Stimulated activated naive B cell treated with anti-CD40 and anti-IgM and Interleukin-4, amounts not matched to agents 10 μg/mL and 1 μg/mL and 100 μg/mL, for 72 hours (primary cell): ENCODE measurements around the gene OR10K2.
"Not testable (repeated sequence)": the region's sequence is repeated elsewhere in the genome, so short reads cannot be mapped to it uniquely, and the experiment has no call there.

Source experiments
- ATAC-seq, 2 donors: fragments of 150-1000 bp; cut with Tn5 transposase; replicated peaks; 2 replicates each; pipeline ENCODE4 v1.10.0; 2021; ENCODE audit warnings: moderate library complexity in 1 of 2
- DNase-seq: peaks from one replicate; pipeline ENCODE4 v3.0.0; 2021
- H3K27ac Mint-ChIP-seq: one replicate; pipeline ENCODE4 v1.8.0; 2022; ENCODE audit warnings: mild to moderate bottlenecking, mixed read lengths
- H3K27me3 Mint-ChIP-seq, 2 donors: one replicate each; pipeline ENCODE4 v1.8.0; 2022; ENCODE audit warnings: mixed read lengths in 2 of 2
- H3K36me3 Mint-ChIP-seq, 2 donors: one replicate each; pipeline ENCODE4 v1.8.0; 2022; ENCODE audit warnings: mixed read lengths in 2 of 2, mild to moderate bottlenecking in 1 of 2
- H3K4me1 Mint-ChIP-seq, 2 donors: one replicate each; pipeline ENCODE4 v1.8.0; 2022; ENCODE audit warnings: mixed read lengths in 2 of 2, mild to moderate bottlenecking in 1 of 2
- H3K4me3 Mint-ChIP-seq, 2 donors: one replicate each; pipeline ENCODE4 v1.8.0; 2022; ENCODE audit warnings: mild to moderate bottlenecking in 2 of 2, mixed read lengths in 2 of 2, moderate library complexity in 1 of 2
- H3K9me3 Mint-ChIP-seq, 2 donors: one replicate each; pipeline ENCODE4 v1.8.0; 2022; ENCODE audit warnings: mixed read lengths in 2 of 2, mild to moderate bottlenecking in 1 of 2

The OR10K2 gene

DNA sequence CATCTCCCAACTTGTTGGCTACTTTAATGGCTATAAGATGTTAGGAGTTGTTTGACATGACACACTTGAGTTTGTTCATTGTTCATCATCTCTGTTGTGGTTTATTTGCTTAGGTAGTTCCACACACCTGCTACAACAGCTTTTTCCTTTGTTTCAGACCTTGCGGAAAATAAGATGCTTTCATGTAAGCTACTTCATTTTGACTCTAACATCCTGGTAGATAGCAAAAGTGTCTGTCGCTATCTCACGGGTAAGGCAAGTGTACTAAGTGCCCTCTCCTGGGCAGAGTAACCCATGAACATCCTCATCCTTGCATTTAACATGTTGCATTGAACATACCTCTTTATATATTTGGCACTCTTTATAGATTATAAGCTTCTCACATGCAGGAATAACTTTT is 25.2 kb downstream of the OR10K2 start:
- Mint-ChIP-seq H3K4me3 (no peak overlapping the region), H3K27ac (no peak overlapping the region), H3K36me3 (no peaks in the 10 kb centered on the region), H3K27me3 (peaks cover 0 to 6% of the 10 kb centered on the region in 2 donors), H3K4me1 (peaks cover 0 to 3% of the 10 kb centered on the region in 2 donors), H3K9me3 (no peaks in the 10 kb centered on the region)
- no peak for DNase-seq
- ATAC-seq, result no peak

- H3K36me3 Mint-ChIP-seq, result no peaks in the 10 kb centered on the region
- DNase-seq, result no peak
- no peaks in the 10 kb centered on the region for H3K9me3 Mint-ChIP-seq
- no peak within 1 kb of the TSS for H3K27ac Mint-ChIP-seq
- H3K4me3 Mint-ChIP-seq, result no peak within 1 kb of the TSS
- peaks cover 8 to 10% of the 10 kb centered on the region in 2 donors for H3K4me1 Mint-ChIP-seq
- H3K27me3 Mint-ChIP-seq, result no peaks in the 10 kb centered on the region
- ATAC-seq, result no peak
These were observed 27.1 kb downstream of the OR10K2 start, which contains the start of gene OR10T2 for GRCh38 chr1:158398818-158399514. TSS of gene OR10T2 (minus strand) at chr1:158399466. CDS start at chr1:158399466, 0 bp downstream.

GRCh38 chr1:158396646-158397045 is 29.4 kb downstream of the OR10K2 start:
- ATAC-seq (no peak), DNase-seq (no peak)
- Mint-ChIP-seq H3K27ac (no peak overlapping the region), H3K36me3 (no peaks in the 10 kb centered on the region), H3K27me3 (no peaks in the 10 kb centered on the region), H3K4me1 (peaks cover 8 to 10% of the 10 kb centered on the region in 2 donors), H3K4me3 (no peak overlapping the region), H3K9me3 (no peaks in the 10 kb centered on the region)

- H3K4me1 Mint-ChIP-seq, result peaks cover 7 to 19% of the 10 kb centered on the region in 2 donors
- no peak overlapping the region for H3K27ac Mint-ChIP-seq
- ATAC-seq (no peak), DNase-seq (no peak)
- H3K4me3 Mint-ChIP-seq, result no peak overlapping the region
- no peaks in the 10 kb centered on the region for H3K36me3 Mint-ChIP-seq
- H3K27me3 Mint-ChIP-seq, result no peaks in the 10 kb centered on the region
- H3K9me3 Mint-ChIP-seq, result no peaks in the 10 kb centered on the region
These were observed 32.6 kb downstream of the OR10K2 start for GRCh38 chr1:158393476-158393875.

GRCh38 chr1:158391099-158391498 is 34.9 kb downstream of the OR10K2 start:
- H3K4me1 Mint-ChIP-seq, result peaks cover 7 to 19% of the 10 kb centered on the region in 2 donors
- H3K9me3 Mint-ChIP-seq, result peaks cover 0 to 3% of the 10 kb centered on the region in 2 donors
- no peaks in the 10 kb centered on the region for H3K36me3 Mint-ChIP-seq
- no peaks in the 10 kb centered on the region for H3K27me3 Mint-ChIP-seq
- ATAC-seq (no peak), DNase-seq (no peak)
- no peak overlapping the region for H3K4me3 Mint-ChIP-seq
- H3K27ac Mint-ChIP-seq, result no peak overlapping the region

DNA sequence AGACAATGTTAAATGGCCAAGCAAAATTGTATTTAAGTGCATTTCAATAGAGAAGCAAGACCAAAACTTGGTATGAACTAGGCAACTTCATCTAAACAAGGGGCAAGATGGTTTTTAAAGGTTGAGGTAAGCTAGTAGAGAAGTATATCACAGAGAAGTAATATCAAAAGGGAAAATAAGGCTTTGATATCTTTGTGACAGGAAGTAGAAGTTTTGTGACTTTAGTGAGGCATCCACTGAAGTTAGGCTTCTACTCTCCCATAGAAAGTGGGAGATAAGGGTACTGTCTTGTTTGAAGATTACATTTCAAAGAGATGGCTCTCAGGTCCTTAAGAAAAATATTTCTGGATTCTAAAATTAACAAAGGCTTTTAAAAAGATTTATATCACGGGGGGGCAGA is 35.7 kb downstream of the OR10K2 start:
- H3K36me3 Mint-ChIP-seq, result no peaks in the 10 kb centered on the region
- H3K9me3 Mint-ChIP-seq, result peaks cover 0 to 3% of the 10 kb centered on the region in 2 donors
- no peak for DNase-seq
- ATAC-seq, result no peak
- no peaks in the 10 kb centered on the region for H3K27me3 Mint-ChIP-seq
- peaks cover 5 to 16% of the 10 kb centered on the region in 2 donors for H3K4me1 Mint-ChIP-seq
- H3K27ac Mint-ChIP-seq, result no peak overlapping the region
- no peak overlapping the region for H3K4me3 Mint-ChIP-seq

- no peak for ATAC-seq
- Mint-ChIP-seq H3K27me3 (peaks cover 9 to 12% of the 10 kb centered on the region in 2 donors), H3K4me1 (peaks cover 16 to 27% of the 10 kb centered on the region in 2 donors), H3K27ac (no peak overlapping the region), H3K36me3 (peaks cover 3 to 8% of the 10 kb centered on the region in 2 donors), H3K9me3 (peaks cover 5 to 16% of the 10 kb centered on the region in 2 donors), H3K4me3 (no peak overlapping the region)
- no peak for DNase-seq
These were observed 51.2 kb downstream of the OR10K2 start for GRCh38 chr1:158374860-158375259.

DNA sequence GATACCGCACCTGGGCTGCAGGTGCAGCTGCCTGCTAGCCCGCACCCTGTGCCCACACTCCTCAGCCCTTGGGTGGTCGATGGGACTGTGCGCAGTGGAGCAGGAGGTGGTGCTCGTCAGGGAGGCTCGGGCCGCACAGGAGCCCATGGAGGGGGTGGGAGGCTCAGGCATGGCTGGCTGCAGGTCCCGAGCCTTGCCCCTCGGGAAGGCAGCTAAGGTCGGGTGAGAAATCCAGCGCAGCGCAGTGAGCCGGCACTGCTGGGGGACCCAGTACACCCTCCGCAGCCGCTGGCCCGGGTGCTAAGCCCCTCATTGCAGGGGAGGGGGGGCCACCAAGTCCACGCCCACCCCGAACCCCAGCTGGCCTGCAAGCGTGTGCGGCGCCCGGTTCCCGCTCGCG is 51.9 kb downstream of the OR10K2 start:
- Mint-ChIP-seq H3K9me3 (peaks cover 5 to 16% of the 10 kb centered on the region in 2 donors), H3K27me3 (peaks cover 9 to 12% of the 10 kb centered on the region in 2 donors), H3K4me1 (peaks cover 16 to 27% of the 10 kb centered on the region in 2 donors)
- not testable (repeated sequence) for H3K4me3 Mint-ChIP-seq, DNase-seq, H3K36me3 Mint-ChIP-seq, ATAC-seq, H3K27ac Mint-ChIP-seq

DNA sequence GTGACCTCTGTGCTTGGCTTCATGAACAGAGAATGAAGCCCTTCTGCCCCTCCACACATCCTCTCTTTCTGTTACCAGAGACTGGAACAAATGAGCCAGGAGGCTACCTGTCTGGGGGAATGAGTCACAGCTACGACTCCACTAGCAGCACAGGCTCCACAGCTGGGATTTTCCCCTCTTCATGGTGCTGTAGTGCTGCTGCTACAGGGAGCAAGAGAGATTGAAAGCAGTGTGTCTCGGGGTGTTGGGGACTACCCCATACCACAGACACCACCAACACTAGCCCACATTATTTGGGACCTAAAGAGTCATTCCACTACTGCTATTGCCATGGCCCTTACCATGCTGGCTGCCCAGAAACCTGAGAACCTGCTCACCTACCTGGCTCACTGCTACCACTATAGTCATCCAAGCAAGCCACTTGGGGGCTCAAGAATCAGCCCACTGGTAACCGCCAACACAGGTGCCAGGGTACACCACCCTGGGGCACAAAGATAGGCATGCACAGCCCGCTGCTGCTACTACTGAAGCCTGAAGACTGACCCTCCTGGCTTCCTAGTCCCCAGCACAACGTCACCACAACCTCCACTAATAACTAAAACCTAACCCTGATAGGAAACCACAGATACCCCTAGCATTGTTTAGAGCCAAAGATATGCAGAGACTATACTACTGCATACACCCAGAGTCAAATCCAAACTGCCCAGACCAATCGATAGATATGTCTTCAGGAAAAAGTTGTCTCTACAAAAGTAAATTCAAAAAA is 54.7 kb downstream of the OR10K2 start:
- H3K27ac Mint-ChIP-seq, result peak overlapping the region; percentile 82
- H3K9me3 Mint-ChIP-seq, result peaks cover 5 to 10% of the 10 kb centered on the region in 2 donors
- H3K4me3 Mint-ChIP-seq, result peak overlapping the region; percentile 50 to 53
- ATAC-seq (peak; percentile 98 to 99), DNase-seq (peak; percentile 85)
- peaks cover 3 to 5% of the 10 kb centered on the region in 2 donors for H3K27me3 Mint-ChIP-seq
- peaks cover 3 to 4% of the 10 kb centered on the region in 2 donors for H3K36me3 Mint-ChIP-seq
- peaks cover 16 to 27% of the 10 kb centered on the region in 2 donors for H3K4me1 Mint-ChIP-seq
